ENCODE data around the gene FUT3. TPM values are rescaled to one million over a fixed set of nuclear protein-coding genes. Genes with fewer than 3 reads are reported as not detected.
A peak's percentile ranks its signal among the peaks of the same experiment; 100 is the strongest.

The FUT3 gene
- total RNA-seq, 2 donors from 2014 or later, result 1.3 TPM; not detected in 1

DNA sequence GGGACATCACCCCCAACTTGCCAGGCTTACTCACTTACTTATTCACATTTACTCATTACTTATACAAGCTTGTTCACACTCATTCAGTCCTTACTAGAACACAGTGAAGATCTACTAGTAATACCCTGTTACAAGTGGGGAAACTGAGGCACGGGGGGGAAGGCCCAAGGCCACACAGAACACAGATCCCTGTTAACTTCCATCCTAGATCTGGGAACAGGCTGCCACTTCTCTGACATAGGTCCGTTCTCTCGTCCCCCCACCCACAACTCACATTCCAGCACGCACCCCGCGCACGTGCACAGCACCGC, 47.9 kb downstream of the FUT3 start:
- 33% methylated on average over 8 of the region's 8 CpGs; no CpG with 5 or more reads in 1 of the 2 experiments for WGBS, 2 experiments (ENCODE audit: insufficient coverage in 1 of 2, insufficient read length in 1 of 2)
- Mint-ChIP-seq H3K36me3 (ENCODE audit: low read depth) (no peaks in the 10 kb centered on the region), H3K4me3 (peak overlapping the region; percentile 54), H3K27ac (no peak overlapping the region), H3K9me3 (no peaks in the 10 kb centered on the region), H3K4me1 (peaks cover 8% of the 10 kb centered on the region), H3K27me3 (ENCODE audit: insufficient read depth) (peaks cover 40% of the 10 kb centered on the region)
- Histone ChIP-seq H3K27me3 (ENCODE audit: control insufficient read depth, insufficient read depth, low read length, poor library complexity, severe bottlenecking) (peaks cover 19% of the 10 kb centered on the region), H3K4me1 (ENCODE audit: control insufficient read depth, insufficient read depth, low read length) (no peaks in the 10 kb centered on the region), H3K27ac (ENCODE audit: low read depth, low read length) (no peak overlapping the region), H3K9me3 (ENCODE audit: control insufficient read depth, low read length) (no peaks in the 10 kb centered on the region), H3K4me3 (ENCODE audit: low read length) (peak overlapping the region; percentile 71), H3K9ac (ENCODE audit: extremely low read depth, low read length, poor library complexity, severe bottlenecking) (no peak overlapping the region), H3K36me3 (ENCODE audit: control insufficient read depth, insufficient read depth, low read length) (no peaks in the 10 kb centered on the region)
- DNase-seq, result no peak
- TF ChIP-seq, protein P1, sequence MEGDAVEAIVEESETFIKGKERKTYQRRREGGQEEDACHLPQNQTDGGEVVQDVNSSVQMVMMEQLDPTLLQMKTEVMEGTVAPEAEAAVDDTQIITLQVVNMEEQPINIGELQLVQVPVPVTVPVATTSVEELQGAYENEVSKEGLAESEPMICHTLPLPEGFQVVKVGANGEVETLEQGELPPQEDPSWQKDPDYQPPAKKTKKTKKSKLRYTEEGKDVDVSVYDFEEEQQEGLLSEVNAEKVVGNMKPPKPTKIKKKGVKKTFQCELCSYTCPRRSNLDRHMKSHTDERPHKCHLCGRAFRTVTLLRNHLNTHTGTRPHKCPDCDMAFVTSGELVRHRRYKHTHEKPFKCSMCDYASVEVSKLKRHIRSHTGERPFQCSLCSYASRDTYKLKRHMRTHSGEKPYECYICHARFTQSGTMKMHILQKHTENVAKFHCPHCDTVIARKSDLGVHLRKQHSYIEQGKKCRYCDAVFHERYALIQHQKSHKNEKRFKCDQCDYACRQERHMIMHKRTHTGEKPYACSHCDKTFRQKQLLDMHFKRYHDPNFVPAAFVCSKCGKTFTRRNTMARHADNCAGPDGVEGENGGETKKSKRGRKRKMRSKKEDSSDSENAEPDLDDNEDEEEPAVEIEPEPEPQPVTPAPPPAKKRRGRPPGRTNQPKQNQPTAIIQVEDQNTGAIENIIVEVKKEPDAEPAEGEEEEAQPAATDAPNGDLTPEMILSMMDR (conservative IDR thresholded peaks at IDR 0.05), result no peak

DNA sequence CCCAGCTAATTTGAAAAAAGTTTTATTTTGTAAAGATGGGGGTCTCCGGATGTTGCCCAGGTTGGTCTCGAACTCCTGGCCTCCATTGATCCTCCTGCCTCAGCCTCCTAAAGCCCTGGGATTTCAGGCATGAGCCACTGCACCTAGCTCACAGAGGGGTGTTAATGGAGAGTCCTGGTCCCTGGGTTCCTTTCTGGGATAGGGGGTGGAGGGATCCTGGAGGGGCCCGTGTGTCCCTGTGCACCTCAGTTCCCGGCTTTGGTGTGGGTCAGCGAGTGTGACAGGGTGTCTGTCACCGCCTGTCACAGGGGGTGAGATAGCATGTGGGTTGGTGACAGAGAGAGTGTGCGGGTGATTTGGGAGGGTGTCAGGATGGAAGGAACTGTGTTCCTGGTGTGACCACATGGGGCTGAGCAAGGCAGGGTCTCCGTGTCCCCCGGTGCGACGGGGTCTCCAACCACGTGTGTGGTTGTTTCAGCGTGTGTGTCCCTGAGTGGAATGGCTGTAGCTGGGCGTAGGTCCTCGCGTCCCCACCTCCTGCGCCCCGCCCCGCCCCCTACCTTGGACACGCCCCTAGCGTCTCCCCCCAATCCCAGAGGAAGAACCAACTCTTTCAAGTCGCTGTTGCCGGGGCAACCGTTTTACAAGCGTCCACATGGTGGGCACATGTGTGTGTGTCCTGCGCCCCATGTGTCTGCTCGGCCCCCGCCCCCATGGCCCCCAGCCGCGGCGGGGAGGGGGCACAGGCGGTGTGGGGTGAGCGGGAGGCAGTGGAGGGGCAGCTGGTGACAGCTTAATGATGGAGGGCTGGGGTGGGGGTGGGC, 49.2 kb downstream of the FUT3 start:
- peaks cover 8% of the 10 kb centered on the region for H3K4me1 Mint-ChIP-seq
- Histone ChIP-seq H3K36me3 (ENCODE audit: control insufficient read depth, insufficient read depth, low read length) (no peaks in the 10 kb centered on the region), H3K27ac (ENCODE audit: low read depth, low read length) (no peak overlapping the region), H3K9ac (ENCODE audit: extremely low read depth, low read length, poor library complexity, severe bottlenecking) (no peak overlapping the region), H3K27me3 (ENCODE audit: control insufficient read depth, insufficient read depth, low read length, poor library complexity, severe bottlenecking) (peaks cover 19% of the 10 kb centered on the region), H3K4me3 (ENCODE audit: low read length) (no peak overlapping the region), H3K4me1 (ENCODE audit: control insufficient read depth, insufficient read depth, low read length) (no peaks in the 10 kb centered on the region), H3K9me3 (ENCODE audit: control insufficient read depth, low read length) (no peaks in the 10 kb centered on the region)
- WGBS, 2 experiments (ENCODE audit: insufficient coverage in 1 of 2, insufficient read length in 1 of 2), result 38 to 55% methylated on average over 14 to 33 of the region's 33 CpGs
- H3K9me3 Mint-ChIP-seq, result no peaks in the 10 kb centered on the region
- no peak overlapping the region for H3K4me3 Mint-ChIP-seq
- peaks cover 40% of the 10 kb centered on the region for H3K27me3 Mint-ChIP-seq (ENCODE audit: insufficient read depth)
- peak; percentile 88 for DNase-seq
- H3K36me3 Mint-ChIP-seq (ENCODE audit: low read depth), result no peaks in the 10 kb centered on the region
- TF ChIP-seq, protein P1 (conservative IDR thresholded peaks at IDR 0.05), result no peak
- no peak overlapping the region for H3K27ac Mint-ChIP-seq

DNA sequence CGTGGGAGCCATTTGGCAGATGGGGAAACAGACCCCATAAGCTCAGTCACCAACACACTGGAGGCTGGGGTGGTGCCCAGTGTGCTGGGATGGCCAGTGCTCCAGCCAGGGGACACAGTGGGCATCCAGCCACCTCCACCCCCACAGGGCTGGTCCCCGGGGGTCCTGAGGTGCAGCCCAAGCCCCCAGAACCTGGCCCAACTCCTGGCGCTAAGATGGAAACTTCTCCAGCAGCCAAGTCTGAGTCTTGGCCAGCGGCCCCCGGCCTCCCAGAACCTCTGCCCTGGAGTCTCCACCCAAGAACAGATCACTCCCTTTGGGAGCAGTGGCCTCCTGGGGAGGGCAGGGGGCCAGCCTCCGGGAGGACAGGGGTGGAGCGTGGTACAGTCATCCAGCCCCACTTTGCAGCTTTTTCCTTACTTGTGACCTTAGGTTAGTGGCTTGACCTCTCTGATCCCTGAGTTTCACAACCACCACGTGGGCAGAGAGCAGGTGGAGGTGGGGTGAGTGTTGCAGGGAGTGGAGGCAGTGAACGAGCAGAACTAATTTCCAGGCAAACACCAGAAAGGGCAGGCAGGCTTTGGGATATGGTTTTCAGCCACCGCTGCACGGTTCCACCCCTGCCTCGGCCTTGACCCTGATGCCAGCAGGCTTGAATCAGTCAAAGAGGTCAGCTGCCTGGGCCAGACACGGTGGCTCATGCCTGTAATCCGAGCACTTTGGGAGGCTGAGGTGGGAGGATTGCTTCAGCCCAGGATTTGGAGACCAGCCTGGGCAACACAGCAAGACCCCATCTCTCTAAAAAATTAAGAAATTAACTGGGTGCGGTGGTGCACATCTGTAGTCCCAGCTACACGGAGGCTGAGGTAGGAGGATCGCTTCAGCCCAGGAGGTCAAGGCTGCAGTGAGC, 50.6 kb downstream of the FUT3 start:
- no peak overlapping the region for H3K4me3 Mint-ChIP-seq
- Histone ChIP-seq H3K4me1 (ENCODE audit: control insufficient read depth, insufficient read depth, low read length) (no peaks in the 10 kb centered on the region), H3K27me3 (ENCODE audit: control insufficient read depth, insufficient read depth, low read length, poor library complexity, severe bottlenecking) (peaks cover 19% of the 10 kb centered on the region), H3K9me3 (ENCODE audit: control insufficient read depth, low read length) (no peaks in the 10 kb centered on the region), H3K4me3 (ENCODE audit: low read length) (no peak overlapping the region), H3K9ac (ENCODE audit: extremely low read depth, low read length, poor library complexity, severe bottlenecking) (no peak overlapping the region), H3K27ac (ENCODE audit: low read depth, low read length) (no peak overlapping the region), H3K36me3 (ENCODE audit: control insufficient read depth, insufficient read depth, low read length) (no peaks in the 10 kb centered on the region)
- peaks cover 44% of the 10 kb centered on the region for H3K27me3 Mint-ChIP-seq (ENCODE audit: insufficient read depth)
- H3K4me1 Mint-ChIP-seq, result peaks cover 3% of the 10 kb centered on the region
- H3K27ac Mint-ChIP-seq, result no peak overlapping the region
- no peaks in the 10 kb centered on the region for H3K9me3 Mint-ChIP-seq
- WGBS, 2 experiments (ENCODE audit: insufficient coverage in 1 of 2, insufficient read length in 1 of 2), result 80 to 86% methylated on average over 8 to 17 of the region's 17 CpGs
- TF ChIP-seq, protein P1 (conservative IDR thresholded peaks at IDR 0.05), result no peak
- no peak for DNase-seq
- H3K36me3 Mint-ChIP-seq (ENCODE audit: low read depth), result no peaks in the 10 kb centered on the region
